CD14-positive monocyte (primary cell): ENCODE measurements around the gene XIRP2. TPM values are rescaled to one million over a fixed set of nuclear protein-coding genes. Genes with fewer than 3 reads are reported as not detected.

Source experiments
- DNase-seq, 3 donors: peaks; one replicate each; pipeline ENCODE4 v3.0.0-alpha.2; 2011 to 2022
- H2AFZ ChIP-seq: 2 replicates; pipeline ENCODE4 v1.6.0; 2012; ENCODE audit warnings: mild to moderate bottlenecking, low read depth, low read length, inconsistent platforms; ENCODE audit not compliant: insufficient read depth, poor library complexity, severe bottlenecking
- H3K27ac ChIP-seq, 2 donors: 1 replicate in 1 of 2; 2 replicates in 1 of 2; pipeline ENCODE4 v1.5.1; 2012 to 2013; ENCODE audit warnings: low read length in 2 of 2, control low read depth in 1 of 2, inconsistent platforms in 1 of 2, low read depth in 1 of 2, mild to moderate bottlenecking in 1 of 2
- H3K27me3 ChIP-seq, 2 donors: one replicate each; pipeline versions ENCODE4 v1.6.0 to v1.6.1; 2011 to 2013; ENCODE audit warnings: low read length in 2 of 2; ENCODE audit not compliant: control insufficient read depth in 2 of 2, insufficient read depth in 2 of 2
- H3K36me3 ChIP-seq, 2 donors: replicated peaks in 1 of 2; 1 replicate in 1 of 2; 2 replicates in 1 of 2; pipeline versions ENCODE4 v1.5.1 to v1.6.1; 2012 to 2013; ENCODE audit warnings: low read length in 2 of 2, control low read depth in 1 of 2, inconsistent platforms in 1 of 2, mild to moderate bottlenecking in 1 of 2; ENCODE audit not compliant: insufficient read depth in 2 of 2, control insufficient read depth in 1 of 2
- H3K4me1 ChIP-seq, 2 donors: 1 replicate in 1 of 2; 2 replicates in 1 of 2; pipeline versions ENCODE4 v1.5.1 to v1.6.1; 2012 to 2013; ENCODE audit warnings: low read length in 2 of 2, control low read depth in 1 of 2, inconsistent platforms in 1 of 2, mild to moderate bottlenecking in 1 of 2, moderate library complexity in 1 of 2; ENCODE audit not compliant: insufficient read depth in 2 of 2, control insufficient read depth in 1 of 2
- H3K4me2 ChIP-seq: replicated peaks from 2 replicates; pipeline ENCODE3; 2012; ENCODE audit warnings: low read length, moderate library complexity, mild to moderate bottlenecking; ENCODE audit not compliant: poor library complexity, severe bottlenecking; ENCODE audit errors: extremely low read depth
- H3K4me3 ChIP-seq, 3 experiments: fragments of 200-600 bp in 1 of 3; sonication (generic) in 1 of 3; replicated peaks in 1 of 3; 1 replicate in 2 of 3; 2 replicates in 1 of 3; pipeline ENCODE4 v1.5.1; 2011 to 2013; ENCODE audit warnings: low read length in 3 of 3, mild to moderate bottlenecking in 3 of 3, control low read depth in 2 of 3, low read depth in 2 of 3, inconsistent platforms in 1 of 3, moderate library complexity in 1 of 3
- H3K79me2 ChIP-seq: 2 replicates; pipeline ENCODE4 v1.6.0; 2012; ENCODE audit warnings: mild to moderate bottlenecking, control low read depth, inconsistent platforms, low read length, moderate library complexity; ENCODE audit not compliant: insufficient read depth
- H3K9ac ChIP-seq: 2 replicates; pipeline ENCODE4 v1.6.0; 2017; ENCODE audit warnings: low read length, mild to moderate bottlenecking; ENCODE audit not compliant: insufficient read depth, poor library complexity, severe bottlenecking
- H3K9me3 ChIP-seq, 2 donors: replicated peaks in 1 of 2; 1 replicate in 1 of 2; 2 replicates in 1 of 2; pipeline versions ENCODE4 v1.5.1 to v1.6.1; 2012 to 2013; ENCODE audit warnings: low read length in 2 of 2, control low read depth in 1 of 2; ENCODE audit not compliant: control insufficient read depth in 1 of 2, insufficient read depth in 1 of 2
- H4K20me1 ChIP-seq: 2 replicates; pipeline ENCODE4 v1.6.0; 2012; ENCODE audit warnings: mild to moderate bottlenecking, low read length, control low read depth, moderate library complexity; ENCODE audit not compliant: insufficient read depth
- H3K27ac Mint-ChIP-seq, 7 donors: one replicate each; pipeline ENCODE4 v1.8.0; 2020; ENCODE audit warnings: mild to moderate bottlenecking in 7 of 7, mixed read lengths in 7 of 7, moderate library complexity in 6 of 7, inconsistent platforms in 2 of 7
- H3K27me3 Mint-ChIP-seq, 3 donors: one replicate each; pipeline ENCODE4 v1.8.0; 2021 to 2022; ENCODE audit warnings: low read depth in 3 of 3, mild to moderate bottlenecking in 3 of 3, mixed read lengths in 3 of 3, moderate library complexity in 3 of 3, inconsistent platforms in 1 of 3
- H3K36me3 Mint-ChIP-seq, 2 donors: one replicate each; pipeline ENCODE4 v1.8.0; 2020; ENCODE audit warnings: mixed read lengths in 2 of 2, inconsistent platforms in 1 of 2, mild to moderate bottlenecking in 1 of 2
- H3K4me1 Mint-ChIP-seq: one replicate; pipeline ENCODE4 v1.8.0; 2020; ENCODE audit warnings: mild to moderate bottlenecking, mixed read lengths
- H3K4me3 Mint-ChIP-seq, 2 donors: one replicate each; pipeline ENCODE4 v1.8.0; 2020; ENCODE audit warnings: mild to moderate bottlenecking in 2 of 2, mixed read lengths in 2 of 2, moderate library complexity in 1 of 2
- H3K9me3 Mint-ChIP-seq, 7 donors: one replicate each; pipeline ENCODE4 v1.8.0; 2020 to 2022; ENCODE audit warnings: mixed read lengths in 7 of 7, mild to moderate bottlenecking in 6 of 7, moderate library complexity in 6 of 7, inconsistent platforms in 2 of 7
- CTCF ChIP-seq: fragments of 200-600 bp; IDR thresholded peaks from one replicate; pipeline ENCODE4 v1.8.0; 2022; ENCODE audit warnings: antibody characterized with exemption, mild to moderate bottlenecking
- WGBS: methylation state at CpG from one replicate; pipeline ENCODE4 v1.1.5; 2013; ENCODE audit warnings: missing lambda C conversion rate; ENCODE audit not compliant: insufficient coverage; 5-methylcytosine and 5-hydroxymethylcytosine counted together
- intact Hi-C, 2 donors: fragments of 100-400 bp; cut with micrococcal nuclease; formaldehyde crosslinking; loops; one replicate each; pipeline versions ENCODE4 v1.15.0 to v1.15.1; 2023
- polyA plus RNA-seq, 3 donors: library from polyadenylated mRNA; depleted of rRNA in 1 of 3; unstranded in 2 of 3; stranded (reverse) in 1 of 3; fragments of 300-500 nt in 2 of 3; fragments of >200 nt in 1 of 3; fragmentation: Illumina TruSeq in 2 of 3; gene quantifications; 1 replicate in 2 of 3; 2 replicates in 1 of 3; pipeline ENCODE4 v1.2.3, GENCODE V29; 2012 to 2021

XIRP2 gene
- polyA plus RNA-seq, 3 donors = not detected

GRCh38 chr2:167048829-167049228 lies 160.5 kb downstream of the XIRP2 start:
- Mint-ChIP-seq H3K4me3 (no peak overlapping the region), H3K27me3 (peaks cover 0 to 3% (median 2%) of the 10 kb centered on the region in 3 donors), H3K9me3 (peaks cover 0 to 5% (median 2%) of the 10 kb centered on the region in 7 donors), H3K36me3 (no peaks in the 10 kb centered on the region), H3K27ac (no peak overlapping the region), H3K4me1 (no peaks in the 10 kb centered on the region)
- no peak overlapping the region for H2AFZ ChIP-seq
- TF ChIP-seq CTCF = no peak
- H4K20me1 ChIP-seq = no peaks in the 10 kb centered on the region
- H3K4me1 ChIP-seq = no peaks in the 10 kb centered on the region
- intact Hi-C loops = no loop called here
- H3K27me3 ChIP-seq = no peaks in the 10 kb centered on the region
- H3K4me3 ChIP-seq = no peak overlapping the region
- no peak overlapping the region for H3K4me2 ChIP-seq
- no peaks in the 10 kb centered on the region for H3K36me3 ChIP-seq
- no peak overlapping the region for H3K27ac ChIP-seq
- H3K9me3 ChIP-seq = no peaks in the 10 kb centered on the region
- no peak for DNase-seq
- H3K9ac ChIP-seq = no peak overlapping the region
- no peaks in the 10 kb centered on the region for H3K79me2 ChIP-seq

GRCh38 chr2:167049659-167050058 lies 161.4 kb downstream of the XIRP2 start:
- H3K27me3 ChIP-seq = no peaks in the 10 kb centered on the region
- H3K79me2 ChIP-seq = no peaks in the 10 kb centered on the region
- no peak overlapping the region for H2AFZ ChIP-seq
- no peaks in the 10 kb centered on the region for H3K4me1 ChIP-seq
- peaks cover 0 to 4% (median 2%) of the 10 kb centered on the region in 7 donors for H3K9me3 Mint-ChIP-seq
- no peak for TF ChIP-seq CTCF
- no peaks in the 10 kb centered on the region for H3K36me3 Mint-ChIP-seq
- DNase-seq = no peak
- no CpG with 5 or more reads among the region's 3 CpGs for WGBS
- peaks cover 0 to 3% (median 2%) of the 10 kb centered on the region in 3 donors for H3K27me3 Mint-ChIP-seq
- intact Hi-C loops = no loop called here
- H3K4me3 Mint-ChIP-seq = no peak overlapping the region
- no peak overlapping the region for H3K4me3 ChIP-seq
- no peaks in the 10 kb centered on the region for H3K36me3 ChIP-seq
- H3K27ac Mint-ChIP-seq = no peak overlapping the region
- H4K20me1 ChIP-seq = no peaks in the 10 kb centered on the region
- no peaks in the 10 kb centered on the region for H3K4me1 Mint-ChIP-seq
- no peak overlapping the region for H3K27ac ChIP-seq
- H3K4me2 ChIP-seq = no peak overlapping the region
- H3K9ac ChIP-seq = no peak overlapping the region
- H3K9me3 ChIP-seq = no peaks in the 10 kb centered on the region
